Brain pericyte (primary cell): Measurements from ENCODE around the gene RALGAPA1.
"Not testable (repeated sequence)": the region's sequence is repeated elsewhere in the genome, so short reads cannot be mapped to it uniquely, and the experiment has no call there.

Experiments
- DNase-seq: peaks from one replicate; pipeline ENCODE4 v3.0.0-alpha.2; 2012; ENCODE audit warnings: low read depth, low spot score

Gene RALGAPA1

GRCh38 chr14:35766036-35766699 is 42.9 kb downstream of the RALGAPA1 start:
- DNase-seq, result no peak

GRCh38 chr14:35761922-35762321 is 47.2 kb downstream of the RALGAPA1 start:
- DNase-seq, result no peak

DNA sequence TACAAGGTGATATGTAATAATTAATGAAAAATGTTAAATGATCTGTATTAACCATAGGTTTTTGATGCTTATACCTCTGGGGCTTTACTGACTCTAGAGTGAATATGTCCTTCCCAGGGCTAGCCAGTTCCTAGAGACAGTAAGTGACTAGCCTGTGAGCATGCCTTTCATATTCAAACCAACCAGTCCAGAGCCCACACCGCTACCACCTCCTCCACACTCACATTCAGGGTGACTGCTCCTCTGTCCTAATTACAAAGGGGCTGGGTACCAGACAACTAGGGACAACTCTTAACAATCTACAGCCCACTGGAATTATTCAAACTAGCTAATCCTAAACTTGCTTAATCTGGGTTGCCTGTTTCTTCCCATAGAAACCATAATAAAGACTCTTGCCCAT is 49.0 kb downstream of the RALGAPA1 start:
- no peak for DNase-seq

DNA sequence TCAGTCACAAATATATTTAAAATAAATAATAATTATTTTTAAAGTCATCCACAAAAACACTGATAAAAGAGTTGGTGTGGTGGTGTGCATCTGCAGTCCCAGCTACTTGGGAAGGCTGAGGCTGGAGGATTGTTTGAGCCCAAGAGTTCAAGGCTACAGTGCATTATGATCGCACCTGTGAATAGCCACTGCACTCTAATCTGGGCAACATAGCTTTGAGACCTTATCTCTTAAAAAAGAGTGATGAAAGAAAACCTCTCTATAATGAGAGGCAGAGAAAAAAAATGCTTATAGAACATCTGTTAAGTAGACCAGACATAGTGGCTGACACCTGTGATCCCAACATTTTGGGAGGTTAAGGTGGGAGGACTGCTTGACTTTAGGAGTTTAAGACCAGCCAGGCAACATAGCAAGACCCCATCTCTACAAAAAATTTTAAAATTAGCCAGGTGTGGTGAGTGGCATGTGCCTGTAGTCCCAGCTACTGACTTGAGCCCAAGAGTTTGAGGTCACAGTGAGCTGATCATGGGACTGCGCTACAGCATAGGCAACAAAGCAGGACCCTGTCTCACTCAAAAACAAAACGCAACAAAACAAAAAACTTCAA is 50.5 kb downstream of the RALGAPA1 start:
- DNase-seq, result no peak

GRCh38 chr14:35754671-35755070 is 54.4 kb downstream of the RALGAPA1 start:
- no peak for DNase-seq

DNA sequence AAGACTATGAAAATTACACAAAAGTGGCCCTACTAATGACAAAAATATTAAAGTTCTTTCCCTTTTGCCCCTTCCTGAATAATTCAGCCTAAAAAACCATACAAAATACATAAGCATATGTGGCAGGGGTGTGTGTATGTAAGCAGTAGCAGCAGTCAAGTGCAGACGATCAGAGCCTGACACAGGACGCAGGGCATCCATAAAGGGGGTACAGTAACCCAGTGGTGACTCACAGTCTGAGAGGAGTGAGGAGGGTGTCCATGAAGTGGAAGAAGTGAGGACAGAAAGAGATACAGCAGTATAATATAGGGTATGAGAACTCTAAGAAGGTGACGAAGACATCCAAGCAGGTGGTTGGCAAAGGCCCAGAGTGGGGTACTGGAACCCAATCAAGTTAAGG is 56.7 kb downstream of the RALGAPA1 start:
- DNase-seq, result no peak

- DNase-seq, result no peak
These were observed 58.7 kb downstream of the RALGAPA1 start for GRCh38 chr14:35750202-35750904.

- no peak for DNase-seq
These were observed 61.7 kb downstream of the RALGAPA1 start for GRCh38 chr14:35747379-35747778.

- no peak for DNase-seq
These were observed 66.7 kb downstream of the RALGAPA1 start for GRCh38 chr14:35742442-35742841.

DNA sequence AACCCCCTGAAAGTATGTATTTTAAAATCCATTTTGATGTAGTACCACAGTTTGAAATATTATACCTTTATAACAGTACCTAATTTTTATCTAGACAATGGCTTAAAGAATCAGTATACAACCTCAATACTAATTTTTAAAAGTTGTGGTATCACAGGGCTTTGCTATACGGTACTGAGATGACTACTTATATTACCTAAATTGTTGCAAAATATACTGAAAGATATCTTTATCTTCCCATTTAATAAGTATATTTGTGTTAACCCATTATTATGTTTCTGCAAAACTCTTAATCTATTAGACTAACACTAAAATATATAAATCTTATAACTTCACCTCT is 67.1 kb downstream of the RALGAPA1 start:
- no peak for DNase-seq

GRCh38 chr14:35741345-35742031 is 67.6 kb downstream of the RALGAPA1 start:
- DNase-seq, result no peak

DNA sequence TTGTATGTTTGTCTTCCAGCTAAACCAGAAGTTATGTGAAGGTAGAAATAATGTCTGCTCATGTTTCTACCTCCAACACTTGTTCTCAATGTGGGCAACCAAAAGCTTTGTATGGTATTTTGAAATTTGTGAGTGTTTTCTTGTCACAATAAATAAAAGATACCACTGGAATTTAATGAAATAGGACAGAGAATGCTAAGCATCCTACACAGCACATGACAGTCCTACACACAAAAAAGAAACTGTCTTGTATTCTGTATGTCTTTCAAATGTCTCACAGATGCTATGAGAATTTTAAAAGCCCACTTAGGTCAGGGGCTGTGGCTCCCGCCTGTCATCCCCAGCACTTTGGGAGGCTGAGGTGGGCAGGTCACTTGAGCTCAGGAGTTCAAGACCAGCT is 68.9 kb downstream of the RALGAPA1 start:
- DNase-seq, result no peak

- DNase-seq, result not testable (repeated sequence)
These were observed 73.9 kb downstream of the RALGAPA1 start for GRCh38 chr14:35735163-35735562.

- DNase-seq, result not testable (repeated sequence)
These were observed 75.6 kb downstream of the RALGAPA1 start for GRCh38 chr14:35733510-35733909.

DNA sequence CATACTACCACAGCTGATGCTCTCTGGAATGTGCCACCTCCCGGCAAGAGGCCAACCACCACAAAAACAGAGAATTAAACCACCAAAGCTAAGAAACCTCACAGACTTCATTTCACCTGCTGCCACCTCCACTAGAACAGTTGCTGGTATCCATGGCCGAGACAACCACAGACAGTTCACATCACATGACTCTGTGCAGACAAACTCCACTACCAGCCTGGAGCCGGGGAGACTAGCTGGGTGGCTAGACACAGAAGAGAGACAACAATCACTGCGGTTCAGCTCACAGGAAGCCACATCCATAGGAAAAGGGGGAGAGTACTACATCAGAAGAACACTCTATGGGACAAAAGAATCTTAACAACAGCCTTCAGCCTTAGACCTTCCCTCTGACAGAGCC is 78.2 kb downstream of the RALGAPA1 start:
- DNase-seq, result no peak

- no peak for DNase-seq
These were observed 81.3 kb downstream of the RALGAPA1 start for GRCh38 chr14:35727764-35728163.

- DNase-seq, result no peak
These were observed 83.2 kb downstream of the RALGAPA1 start for GRCh38 chr14:35725930-35726329.

GRCh38 chr14:35715079-35715478 is 94.0 kb downstream of the RALGAPA1 start:
- DNase-seq, result no peak

DNA sequence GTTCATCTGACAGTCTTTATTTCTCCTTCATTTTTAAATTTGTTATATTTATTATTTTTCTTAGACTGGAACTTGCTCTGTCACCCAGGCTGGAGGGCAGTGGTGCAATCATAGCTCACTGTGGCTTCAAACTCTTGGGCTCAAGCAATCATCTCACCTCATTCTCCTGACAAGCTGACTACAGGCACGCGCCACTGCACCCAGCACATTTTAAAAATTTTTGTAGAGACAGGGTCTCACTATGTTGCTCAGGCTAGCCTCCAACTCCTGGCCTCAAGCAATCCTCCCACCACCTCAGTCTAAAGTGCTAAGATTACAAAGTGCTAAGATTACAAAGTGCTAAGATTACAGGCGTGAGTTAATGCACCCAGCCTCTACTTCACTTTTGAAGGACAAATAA is 96.6 kb downstream of the RALGAPA1 start:
- no peak for DNase-seq

DNA sequence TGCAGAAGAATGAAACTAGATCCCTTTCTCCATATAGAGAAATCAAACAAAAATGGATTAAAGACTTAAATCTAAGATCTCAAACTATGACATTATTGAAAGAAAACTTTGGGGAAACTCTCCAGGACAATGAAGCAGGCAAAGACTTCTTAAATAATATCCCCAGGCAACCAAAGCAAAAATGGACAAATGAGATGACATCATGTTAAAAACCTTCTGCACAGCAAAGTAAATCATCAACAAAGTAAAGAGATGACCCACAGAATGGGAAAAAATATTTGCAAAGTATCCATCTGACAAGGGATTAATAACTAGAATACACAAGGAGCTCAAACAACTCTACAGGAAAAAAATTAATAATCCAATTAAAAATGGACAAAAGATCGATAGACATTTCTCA is 101.0 kb downstream of the RALGAPA1 start:
- no peak for DNase-seq

- DNase-seq, result no peak
These were observed 103.5 kb downstream of the RALGAPA1 start for GRCh38 chr14:35705636-35706035.

DNA sequence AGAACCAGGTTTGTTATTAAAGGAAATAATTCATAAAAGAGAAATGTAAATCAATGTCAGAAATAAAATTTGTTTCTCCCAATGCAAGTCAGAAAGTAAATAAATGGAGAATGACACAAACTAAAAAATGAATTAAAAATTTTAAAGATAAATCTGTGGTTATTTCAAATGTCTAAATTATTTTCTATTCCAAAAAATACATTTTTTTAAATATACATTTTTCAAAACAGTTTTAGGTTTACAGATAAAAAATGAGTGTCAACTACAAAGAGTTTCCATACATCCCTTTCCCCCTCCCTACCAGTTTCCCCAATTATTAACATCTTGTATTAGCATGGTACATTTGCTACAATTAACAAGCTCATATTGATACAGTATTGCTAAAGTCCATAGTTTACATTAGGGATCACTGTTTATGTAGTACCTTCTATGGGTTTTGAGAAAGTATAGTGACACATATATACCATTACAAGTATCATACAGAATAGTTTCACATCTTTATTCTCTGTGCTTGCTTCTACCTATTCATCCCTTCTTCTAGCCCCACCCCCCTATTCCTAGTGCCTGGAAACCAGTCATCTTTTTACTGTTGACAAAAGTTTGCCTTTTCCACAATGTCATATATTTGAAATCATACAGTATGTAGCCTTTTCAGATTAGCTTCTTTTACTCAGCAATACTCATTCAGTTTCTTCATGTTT is 104.2 kb downstream of the RALGAPA1 start:
- no peak for DNase-seq
